Mucosa of rectum (tissue), 2 donors: ENCODE data around the gene CREB5.

Source experiments
- H3K27ac ChIP-seq, 2 donors: one replicate each; pipeline ENCODE4 v1.7.0; 2013; ENCODE audit warnings: inconsistent platforms in 2 of 2, low read depth in 2 of 2, low read length in 2 of 2
- H3K27me3 ChIP-seq, 2 donors: one replicate each; pipeline ENCODE4 v1.7.0; 2013; ENCODE audit warnings: low read length in 2 of 2; ENCODE audit not compliant: control insufficient read depth in 2 of 2, insufficient read depth in 2 of 2
- H3K36me3 ChIP-seq, 2 donors: one replicate each; pipeline ENCODE4 v1.7.0; 2013; ENCODE audit warnings: low read length in 2 of 2; ENCODE audit not compliant: control insufficient read depth in 2 of 2, insufficient read depth in 2 of 2
- H3K4me1 ChIP-seq, 2 donors: one replicate each; pipeline ENCODE4 v1.7.0; 2013; ENCODE audit warnings: low read length in 2 of 2, mild to moderate bottlenecking in 1 of 2; ENCODE audit not compliant: control insufficient read depth in 2 of 2, insufficient read depth in 2 of 2
- H3K4me3 ChIP-seq, 2 donors: one replicate each; pipeline ENCODE4 v1.7.0; 2013; ENCODE audit warnings: low read length in 2 of 2
- H3K9ac ChIP-seq, 2 donors: one replicate each; pipeline ENCODE4 v1.7.0; 2013; ENCODE audit warnings: low read length in 2 of 2, low read depth in 1 of 2, mild to moderate bottlenecking in 1 of 2
- H3K9me3 ChIP-seq, 2 donors: one replicate each; pipeline ENCODE4 v1.7.0; 2013; ENCODE audit warnings: low read length in 2 of 2; ENCODE audit not compliant: control insufficient read depth in 2 of 2
- donor health status: healthy.
- donor health status: Normal muscosa, but diverticular disease.

CREB5 gene

GRCh38 chr7:28695300-28696295 is 283.3 kb downstream of the CREB5 start:
- H3K4me3 ChIP-seq: no peak overlapping the region
- H3K9ac ChIP-seq: no peak overlapping the region
- no peak overlapping the region for H3K27ac ChIP-seq
- no peaks in the 10 kb centered on the region for H3K4me1 ChIP-seq
- no peaks in the 10 kb centered on the region for H3K9me3 ChIP-seq
- H3K27me3 ChIP-seq: no peaks in the 10 kb centered on the region
- H3K36me3 ChIP-seq: no peaks in the 10 kb centered on the region

GRCh38 chr7:28697913-28698563 is 285.7 kb downstream of the CREB5 start:
- H3K9ac ChIP-seq: no peak overlapping the region
- no peak overlapping the region for H3K27ac ChIP-seq
- H3K4me1 ChIP-seq: no peaks in the 10 kb centered on the region
- H3K4me3 ChIP-seq: no peak overlapping the region
- no peaks in the 10 kb centered on the region for H3K27me3 ChIP-seq
- H3K9me3 ChIP-seq: no peaks in the 10 kb centered on the region
- H3K36me3 ChIP-seq: no peaks in the 10 kb centered on the region

GRCh38 chr7:28698840-28699239 is 286.5 kb downstream of the CREB5 start:
- no peaks in the 10 kb centered on the region for H3K4me1 ChIP-seq
- H3K9ac ChIP-seq: no peak overlapping the region
- H3K4me3 ChIP-seq: no peak overlapping the region
- no peaks in the 10 kb centered on the region for H3K9me3 ChIP-seq
- no peak overlapping the region for H3K27ac ChIP-seq
- no peaks in the 10 kb centered on the region for H3K36me3 ChIP-seq
- H3K27me3 ChIP-seq: no peaks in the 10 kb centered on the region

- no peak overlapping the region for H3K27ac ChIP-seq
- no peaks in the 10 kb centered on the region for H3K36me3 ChIP-seq
- H3K4me1 ChIP-seq: no peaks in the 10 kb centered on the region
- H3K9me3 ChIP-seq: no peaks in the 10 kb centered on the region
- no peak overlapping the region for H3K9ac ChIP-seq
- H3K4me3 ChIP-seq: no peak overlapping the region
- no peaks in the 10 kb centered on the region for H3K27me3 ChIP-seq
Measured at GRCh38 chr7:28700096-28700495, 287.8 kb downstream of the CREB5 start.

- Histone ChIP-seq H3K4me1 (no peaks in the 10 kb centered on the region), H3K27me3 (no peaks in the 10 kb centered on the region), H3K9me3 (no peaks in the 10 kb centered on the region), H3K4me3 (no peak overlapping the region), H3K27ac (no peak overlapping the region), H3K36me3 (no peaks in the 10 kb centered on the region), H3K9ac (no peak overlapping the region)
Measured at GRCh38 chr7:28700790-28701203, 288.5 kb downstream of the CREB5 start.

GRCh38 chr7:28701731-28702130 is 289.4 kb downstream of the CREB5 start:
- no peak overlapping the region for H3K27ac ChIP-seq
- no peak overlapping the region for H3K9ac ChIP-seq
- H3K4me1 ChIP-seq: no peaks in the 10 kb centered on the region
- H3K27me3 ChIP-seq: peaks cover 2 to 3% of the 10 kb centered on the region in 2 donors
- no peak overlapping the region for H3K4me3 ChIP-seq
- no peaks in the 10 kb centered on the region for H3K9me3 ChIP-seq
- H3K36me3 ChIP-seq: no peaks in the 10 kb centered on the region

- Histone ChIP-seq H3K27ac (no peak overlapping the region), H3K9me3 (no peaks in the 10 kb centered on the region)
Measured at GRCh38 chr7:28702171-28702570, 289.9 kb downstream of the CREB5 start.

GRCh38 chr7:28703037-28703765 is 290.9 kb downstream of the CREB5 start:
- Histone ChIP-seq H3K27ac (no peak overlapping the region), H3K4me1 (no peaks in the 10 kb centered on the region), H3K27me3 (peaks cover 3 to 14% of the 10 kb centered on the region in 2 donors)

More at GRCh38 chr7:28702171-28702570, 289.9 kb downstream of the CREB5 start:
- no peak overlapping the region for H3K4me3 ChIP-seq
- peaks cover 3 to 7% of the 10 kb centered on the region in 2 donors for H3K27me3 ChIP-seq
- no peak overlapping the region for H3K9ac ChIP-seq
- no peaks in the 10 kb centered on the region for H3K4me1 ChIP-seq
- H3K36me3 ChIP-seq: no peaks in the 10 kb centered on the region

GRCh38 chr7:28704706-28705105 is 292.4 kb downstream of the CREB5 start:
- Histone ChIP-seq H3K4me3 (no peak overlapping the region), H3K9me3 (no peaks in the 10 kb centered on the region), H3K9ac (no peak overlapping the region), H3K27ac (no peak overlapping the region), H3K4me1 (no peaks in the 10 kb centered on the region), H3K27me3 (peaks cover 3 to 14% of the 10 kb centered on the region in 2 donors), H3K36me3 (no peaks in the 10 kb centered on the region)

More at GRCh38 chr7:28703037-28703765, 290.9 kb downstream of the CREB5 start:
- H3K9me3 ChIP-seq: no peaks in the 10 kb centered on the region
- H3K4me3 ChIP-seq: no peak overlapping the region
- no peak overlapping the region for H3K9ac ChIP-seq
- H3K36me3 ChIP-seq: no peaks in the 10 kb centered on the region
